NB4 (cell line): ENCODE measurements around the gene BACH2.

Experiments
- CTCF ChIP-seq: IDR thresholded peaks from one replicate; pipeline ENCODE4 v1.5.1; 2012; ENCODE audit warnings: low read depth, low read length
- MYC ChIP-seq: IDR thresholded peaks from 2 replicates; pipeline ENCODE4 v1.6.1; 2011; ENCODE audit warnings: low read depth, low read length
- POLR2A ChIP-seq: IDR thresholded peaks from 2 replicates; pipeline ENCODE4 v1.6.1; 2011; ENCODE audit warnings: mild to moderate bottlenecking; ENCODE audit not compliant: insufficient read length; ENCODE audit errors: extremely low read depth
- TF ChIP-seq, protein P1 (sequence below): IDR thresholded peaks from 2 replicates; pipeline ENCODE4 v1.6.1; 2011; ENCODE audit warnings: low read depth, low read length

GRCh38 chr6:89950446-89950845 lies 346.2 kb downstream of the BACH2 start:
- no peak for TF ChIP-seq POLR2A
- TF ChIP-seq, protein P1, sequence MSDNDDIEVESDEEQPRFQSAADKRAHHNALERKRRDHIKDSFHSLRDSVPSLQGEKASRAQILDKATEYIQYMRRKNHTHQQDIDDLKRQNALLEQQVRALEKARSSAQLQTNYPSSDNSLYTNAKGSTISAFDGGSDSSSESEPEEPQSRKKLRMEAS, result no peak
- no peak for TF ChIP-seq CTCF
- no peak for TF ChIP-seq MYC
